Measurements from ENCODE around the gene LRRC49.

DNA sequence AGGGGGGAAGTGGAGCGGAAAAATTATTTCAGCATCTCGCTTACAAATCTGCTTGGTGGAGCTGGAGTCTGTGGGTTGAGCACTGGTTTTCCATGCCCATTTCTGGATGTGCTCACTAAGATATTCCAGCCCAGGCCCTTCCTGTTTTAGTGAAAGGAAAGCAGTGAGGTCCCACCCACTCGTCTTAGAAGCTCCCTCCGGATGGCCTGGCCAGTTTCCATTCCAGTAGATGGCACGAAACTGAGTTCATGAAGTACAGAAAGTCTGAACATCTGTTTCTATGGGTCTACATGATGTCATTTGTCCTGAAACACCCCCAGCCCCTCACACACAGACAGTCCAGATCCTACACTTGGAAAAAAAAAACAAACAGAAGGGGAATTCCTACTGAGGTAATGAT lies 190.7 kb downstream of the LRRC49 start:
- TF ChIP-seq CTCF (IDR thresholded peaks at IDR 0.05) (no peak), POLR2A (IDR thresholded peaks at IDR 0.05) (no peak), POLR2AphosphoS5 (IDR thresholded peaks at IDR 0.05) (no peak), EP300 (IDR thresholded peaks at IDR 0.05) (no peak)
